H1 (cell line): ENCODE measurements around the gene CMPK2. TPM values are rescaled to one million over a fixed set of nuclear protein-coding genes. Genes with fewer than 3 reads are reported as not detected.

Experiments used
- BACH1 ChIP-seq: IDR thresholded peaks from 2 replicates; pipeline ENCODE4 v1.6.1; 2012; ENCODE audit warnings: low read length, improper control_type of control experiment
- CBX5 ChIP-seq: fragments of 300-800, 300-1000 bp; sonication (generic); IDR thresholded peaks from 2 replicates; pipeline ENCODE4 v1.7.1; 2016; ENCODE audit warnings: antibody characterized with exemption, low read length, low read depth
- CHD2 ChIP-seq: IDR thresholded peaks from 2 replicates; pipeline ENCODE4 v1.6.1; 2012; ENCODE audit warnings: low read length, improper control_type of control experiment
- GABPA ChIP-seq: IDR thresholded peaks from 2 replicates; pipeline ENCODE4 v1.6.1; 2011; ENCODE audit warnings: mild to moderate bottlenecking, low read length, moderate library complexity, borderline replicate concordance; ENCODE audit not compliant: insufficient read depth
- GTF2F1 ChIP-seq: IDR thresholded peaks from 2 replicates; pipeline ENCODE4 v1.6.1; 2012; ENCODE audit warnings: low read depth, low read length, improper control_type of control experiment, borderline replicate concordance
- JUN ChIP-seq: IDR thresholded peaks from 2 replicates; pipeline ENCODE4 v1.6.1; 2011; ENCODE audit warnings: low read depth, mild to moderate bottlenecking, improper control_type of control experiment, low read length
- RNF2 ChIP-seq: fragments of 200-900, 300-1000 bp; sonication (generic); IDR thresholded peaks from 2 replicates; pipeline ENCODE4 v1.7.1; 2016; ENCODE audit warnings: borderline replicate concordance, low read depth, mild to moderate bottlenecking, antibody characterized with exemption, low read length; ENCODE audit not compliant: poor library complexity, severe bottlenecking; ENCODE audit errors: missing control alignments
- SIRT6 ChIP-seq: IDR thresholded peaks from one replicate; pipeline ENCODE4 v1.7.1; 2012; ENCODE audit warnings: low read length, inconsistent platforms
- polyA plus RNA-seq, 7 experiments: library from polyadenylated mRNA; depleted of rRNA in 3 of 7; stranded (reverse) in 5 of 7; unstranded in 2 of 7; fragments of >200 nt in 5 of 7; fragments of 200-250 nt in 2 of 7; gene quantifications; 1 replicate in 5 of 7; 2 replicates in 1 of 7; 4 replicates in 1 of 7; pipeline versions ENCODE4 v1.2.1 to v1.2.3, GENCODE V29; 2011 to 2013; ENCODE audit warnings: missing spikeins in 2 of 7, mixed read lengths in 2 of 7
- total RNA-seq: library from RNA; stranded (reverse); fragmentation: NEBNext Ultra II Directional; extraction: Animal tissue kit (Norgen Biotek cat#: 25700); gene quantifications from 2 replicates; pipeline ENCODE4 v1.2.1, GENCODE V29; 2021
- TF ChIP-seq, protein P1 (sequence below): IDR thresholded peaks from 2 replicates; pipeline ENCODE4 v1.6.1; 2011; ENCODE audit warnings: low read length, improper control_type of control experiment

CMPK2 gene
- total and polyA plus RNA-seq, 2 of the 8 experiments (the other 6 are each of a cell fraction or from before 2014, with no cell fraction given), result 0.28 to 0.53 TPM

DNA sequence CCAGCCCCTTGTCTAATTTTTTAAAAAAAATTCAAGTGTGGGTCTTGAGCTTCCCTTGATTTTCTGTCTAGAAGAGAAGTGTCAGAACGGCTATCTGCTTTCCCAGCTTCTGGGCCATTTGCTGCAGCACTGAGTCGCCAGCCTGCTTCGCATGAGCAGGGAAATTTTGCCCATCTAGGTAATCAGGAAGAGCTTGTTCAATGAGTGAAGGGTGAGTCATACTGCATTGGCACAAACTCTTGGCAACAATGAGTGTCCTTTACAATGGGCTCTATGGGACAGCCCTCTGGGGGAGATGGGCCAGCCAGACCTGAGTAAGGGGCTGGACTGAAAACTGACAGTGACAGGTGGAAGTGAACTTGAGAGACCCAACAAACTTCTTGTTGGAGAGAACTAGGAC lies 49.1 kb upstream of the CMPK2 start (continued):
- TF ChIP-seq, protein P1, sequence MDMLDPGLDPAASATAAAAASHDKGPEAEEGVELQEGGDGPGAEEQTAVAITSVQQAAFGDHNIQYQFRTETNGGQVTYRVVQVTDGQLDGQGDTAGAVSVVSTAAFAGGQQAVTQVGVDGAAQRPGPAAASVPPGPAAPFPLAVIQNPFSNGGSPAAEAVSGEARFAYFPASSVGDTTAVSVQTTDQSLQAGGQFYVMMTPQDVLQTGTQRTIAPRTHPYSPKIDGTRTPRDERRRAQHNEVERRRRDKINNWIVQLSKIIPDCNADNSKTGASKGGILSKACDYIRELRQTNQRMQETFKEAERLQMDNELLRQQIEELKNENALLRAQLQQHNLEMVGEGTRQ, result no peak
- TF ChIP-seq JUN (no peak), SIRT6 (no peak), BACH1 (no peak), CBX5 (no peak), GTF2F1 (no peak), GABPA (no peak), CHD2 (no peak), RNF2 (no peak)
- TF ChIP-seq, all 59 proteins: peak for 0
